Activated CD8-positive, alpha-beta T cell treated with anti-CD3 and anti-CD28 coated beads, Interleukin-2, amount 10 ng/mL, durations not matched to agents 7 days and 5 days (primary cell): ENCODE results near the gene SMOC2. TPM values are rescaled to one million over a fixed set of nuclear protein-coding genes. Genes with fewer than 3 reads are reported as not detected.

Experiments
- ATAC-seq: fragments of 150-1000 bp; cut with Tn5 transposase; one replicate; pipeline ENCODE4 v1.10.0; 2021; ENCODE audit warnings: moderate library complexity
- CTCF ChIA-PET: fragments of 350-600 bp; sonication (Branson Sonifier 250); formaldehyde crosslinking; loops from one replicate; lab custom pipeline; 2021; ENCODE audit warnings: antibody characterized with exemption; lab: Charles Lee
- POLR2A ChIA-PET: fragments of 350-600 bp; sonication (Branson Sonifier 250); formaldehyde crosslinking; loops from one replicate; lab custom pipeline; 2021; ENCODE audit warnings: antibody characterized with exemption; lab: Charles Lee
- DNase-seq: peaks from one replicate; pipeline ENCODE4 v3.0.0-alpha.2; 2020
- H3K27ac Mint-ChIP-seq: one replicate; pipeline ENCODE4 v1.8.0; 2021; ENCODE audit warnings: mild to moderate bottlenecking, mixed read lengths
- H3K27me3 Mint-ChIP-seq: one replicate; pipeline ENCODE4 v1.8.0; 2021; ENCODE audit warnings: low read depth, mixed read lengths
- H3K36me3 Mint-ChIP-seq: one replicate; pipeline ENCODE4 v1.8.0; 2021; ENCODE audit warnings: low read depth, mixed read lengths
- H3K4me1 Mint-ChIP-seq: one replicate; pipeline ENCODE4 v1.8.0; 2021; ENCODE audit warnings: low read depth, mixed read lengths
- H3K4me3 Mint-ChIP-seq: one replicate; pipeline ENCODE4 v1.8.0; 2021; ENCODE audit warnings: mild to moderate bottlenecking, mixed read lengths
- H3K9me3 Mint-ChIP-seq: one replicate; pipeline ENCODE4 v1.8.0; 2022; ENCODE audit warnings: mixed read lengths; ENCODE audit not compliant: insufficient read depth
- total RNA-seq, 2 experiments: library from RNA; stranded (reverse); gene quantifications; one replicate each; pipeline ENCODE4 v1.2.3, GENCODE V29; 2021

SMOC2 gene
- total RNA-seq, 2 experiments from 2014 or later: not detected

DNA sequence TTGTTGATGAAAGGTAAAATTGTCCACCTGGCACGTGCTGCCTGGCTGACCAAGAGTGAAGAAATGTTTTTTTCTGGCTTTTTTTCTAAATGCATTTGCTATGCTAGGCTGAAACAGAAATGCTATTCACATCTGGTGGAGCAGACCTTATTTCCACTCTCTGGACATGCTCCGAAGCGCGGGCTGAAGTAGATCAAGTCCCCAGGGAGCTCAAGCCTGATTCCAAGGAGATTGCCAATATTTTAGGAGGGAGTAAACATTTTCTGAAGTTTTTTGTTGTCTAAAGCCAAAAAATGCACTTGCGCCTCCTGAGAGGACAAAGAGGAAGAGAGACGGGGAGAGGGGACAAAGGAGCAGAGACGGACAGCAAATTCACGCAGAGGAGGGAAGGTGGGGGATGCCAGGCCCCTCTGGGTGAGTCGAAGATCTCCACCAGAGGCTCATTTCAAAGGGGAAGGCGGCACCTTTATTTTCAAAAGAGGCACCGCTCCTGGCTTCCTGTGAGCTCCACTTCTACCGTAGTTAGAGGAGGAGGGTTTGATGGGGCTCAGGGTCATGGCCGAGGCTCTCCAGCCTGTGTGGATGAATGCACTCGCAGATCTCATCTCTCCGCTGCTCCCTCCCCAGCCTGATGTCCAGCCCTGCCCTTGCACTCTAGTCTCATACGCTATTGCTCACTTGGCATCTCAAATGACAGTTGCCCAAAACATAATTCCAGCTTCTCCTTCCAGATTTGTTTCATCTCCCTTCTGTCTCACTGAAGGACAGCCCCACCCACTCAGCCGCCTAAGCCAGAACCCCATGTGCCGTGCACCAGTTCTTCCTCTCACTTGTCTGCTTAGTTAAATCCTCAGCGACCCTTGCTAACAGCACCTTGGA is 23.1 kb upstream of the SMOC2 start:
- Mint-ChIP-seq H3K4me3 (no peak overlapping the region), H3K36me3 (no peaks in the 10 kb centered on the region), H3K4me1 (no peaks in the 10 kb centered on the region), H3K27ac (no peak overlapping the region), H3K27me3 (no peaks in the 10 kb centered on the region), H3K9me3 (no peaks in the 10 kb centered on the region)
- ChIA-PET CTCF (no interaction called here), POLR2A (no interaction called here)
- no peak for DNase-seq
- ATAC-seq: no peak

DNA sequence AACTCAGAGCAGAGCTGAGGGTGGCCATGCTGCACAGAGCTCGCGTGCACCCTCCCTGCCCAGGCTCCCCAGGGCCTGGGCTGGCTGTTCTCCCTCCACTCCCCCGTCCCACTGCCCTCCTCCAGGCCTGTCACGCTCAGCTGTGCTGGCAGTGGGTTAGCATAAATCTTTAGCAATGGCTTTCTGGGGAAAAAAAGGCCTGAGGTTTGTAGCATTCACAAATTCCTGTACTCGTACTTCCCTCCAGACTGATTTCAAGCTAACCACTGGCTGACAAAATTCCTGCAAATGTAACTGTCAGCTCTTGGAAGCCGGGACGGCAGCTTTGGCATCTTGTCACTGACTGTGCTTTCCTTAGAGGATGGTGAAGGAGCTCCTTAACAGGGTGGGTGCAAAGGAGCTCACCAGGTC is 22.3 kb upstream of the SMOC2 start:
- H3K4me3 Mint-ChIP-seq: no peak overlapping the region
- H3K9me3 Mint-ChIP-seq: no peaks in the 10 kb centered on the region
- ChIA-PET POLR2A (no interaction called here), CTCF (no interaction called here)
- no peak for DNase-seq
- no peaks in the 10 kb centered on the region for H3K36me3 Mint-ChIP-seq
- H3K27ac Mint-ChIP-seq: no peak overlapping the region
- H3K27me3 Mint-ChIP-seq: no peaks in the 10 kb centered on the region
- no peaks in the 10 kb centered on the region for H3K4me1 Mint-ChIP-seq
- ATAC-seq: no peak

DNA sequence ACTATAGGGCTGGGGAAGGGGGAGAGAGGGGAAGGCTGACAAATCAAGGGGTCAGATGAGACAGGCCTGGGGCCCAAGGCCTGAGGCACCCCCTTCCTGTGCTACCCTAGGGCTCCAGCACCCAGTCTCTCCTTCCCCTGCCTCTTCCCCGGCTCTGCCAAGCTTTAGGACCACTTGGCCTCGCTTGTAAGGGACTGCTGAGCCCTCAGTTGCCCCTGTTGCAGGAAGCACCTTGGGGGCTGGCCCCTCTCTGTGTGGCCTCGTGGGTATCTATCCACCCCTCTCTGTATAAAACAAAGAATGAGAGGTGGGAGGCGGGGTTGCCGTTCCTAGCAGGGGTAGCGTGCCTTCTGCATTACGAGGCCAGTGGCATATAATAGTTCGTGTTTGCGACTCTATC is 21.4 kb upstream of the SMOC2 start:
- no peak overlapping the region for H3K27ac Mint-ChIP-seq
- H3K4me1 Mint-ChIP-seq: no peaks in the 10 kb centered on the region
- no peak for ATAC-seq
- ChIA-PET POLR2A (no interaction called here), CTCF (no interaction called here)
- H3K27me3 Mint-ChIP-seq: no peaks in the 10 kb centered on the region
- H3K9me3 Mint-ChIP-seq: no peaks in the 10 kb centered on the region
- DNase-seq: no peak
- no peaks in the 10 kb centered on the region for H3K36me3 Mint-ChIP-seq
- H3K4me3 Mint-ChIP-seq: no peak overlapping the region

DNA sequence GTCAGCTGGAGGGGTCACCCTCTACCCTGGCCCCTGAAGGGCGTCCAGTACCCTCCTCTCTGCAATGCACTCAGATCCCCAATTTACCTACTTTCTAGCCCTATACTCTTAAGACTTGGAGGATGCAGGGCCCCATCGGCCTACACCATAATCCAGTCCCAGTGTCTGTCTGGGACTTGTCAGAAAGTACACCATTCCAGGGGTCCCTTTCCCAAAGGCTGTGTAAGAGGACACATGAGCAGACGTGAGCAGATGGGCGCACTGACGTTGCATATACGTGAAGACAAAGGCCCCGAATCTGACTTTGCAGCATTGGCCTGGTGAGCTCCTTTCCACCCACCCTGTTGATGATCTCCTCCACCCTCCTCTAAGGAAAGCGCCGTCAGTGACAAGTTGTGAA is 20.9 kb upstream of the SMOC2 start:
- ATAC-seq: no peak
- H3K9me3 Mint-ChIP-seq: no peaks in the 10 kb centered on the region

DNA sequence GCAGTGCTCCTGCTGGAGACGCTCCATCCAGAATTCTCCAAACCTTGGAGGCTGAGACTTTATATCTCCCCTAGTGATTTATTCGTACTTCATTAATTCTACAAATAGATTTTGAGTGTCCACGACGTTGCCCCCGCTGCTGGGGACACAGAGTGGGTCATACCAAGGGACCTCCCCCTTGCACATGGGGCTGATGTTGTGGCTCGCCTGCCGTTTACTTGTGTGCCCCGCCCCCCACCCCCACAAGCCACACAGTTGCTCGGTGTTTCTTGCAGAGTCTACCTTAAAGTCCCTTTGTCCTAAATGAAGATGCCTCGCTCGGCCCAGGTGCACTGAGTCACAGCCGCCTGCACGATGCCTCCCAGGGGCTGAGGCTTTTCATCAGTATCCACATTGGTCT is 20.3 kb upstream of the SMOC2 start:
- ATAC-seq: no peak
- no peaks in the 10 kb centered on the region for H3K27me3 Mint-ChIP-seq
- no peaks in the 10 kb centered on the region for H3K4me1 Mint-ChIP-seq
- H3K4me3 Mint-ChIP-seq: no peak overlapping the region
- no peak for DNase-seq
- ChIA-PET POLR2A (no interaction called here), CTCF (no interaction called here)
- H3K27ac Mint-ChIP-seq: no peak overlapping the region
- H3K9me3 Mint-ChIP-seq: no peaks in the 10 kb centered on the region
- H3K36me3 Mint-ChIP-seq: no peaks in the 10 kb centered on the region

More for the DNA sequence above, 20.9 kb upstream of the SMOC2 start:
- no peaks in the 10 kb centered on the region for H3K27me3 Mint-ChIP-seq
- POLR2A ChIA-PET: no interaction called here
- no peak overlapping the region for H3K27ac Mint-ChIP-seq
- no peaks in the 10 kb centered on the region for H3K4me1 Mint-ChIP-seq
- CTCF ChIA-PET: no interaction called here
- no peaks in the 10 kb centered on the region for H3K36me3 Mint-ChIP-seq
- H3K4me3 Mint-ChIP-seq: no peak overlapping the region
- DNase-seq: no peak

DNA sequence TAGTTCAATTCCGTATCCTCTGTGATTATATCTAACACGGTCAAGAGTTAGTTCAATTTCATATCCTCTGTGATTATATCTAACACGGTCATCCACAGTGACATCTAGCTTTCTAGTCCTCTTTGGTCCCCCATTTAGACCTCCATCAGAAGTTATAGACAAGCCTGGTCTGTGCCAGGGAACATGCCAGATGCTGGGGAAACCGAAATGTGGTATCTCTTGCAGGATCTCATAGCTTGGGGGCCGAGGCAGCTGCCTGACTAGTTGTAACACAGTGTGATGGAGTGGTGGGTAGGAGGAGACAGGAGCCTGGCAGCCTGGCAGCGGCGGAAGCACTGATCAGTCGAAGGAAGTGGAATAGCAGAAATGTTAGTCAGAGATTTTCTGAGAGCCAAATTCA is 13.8 kb upstream of the SMOC2 start:
- H3K27ac Mint-ChIP-seq: no peak overlapping the region
- ATAC-seq (no peak), DNase-seq (no peak)
- no peaks in the 10 kb centered on the region for H3K9me3 Mint-ChIP-seq
- no peaks in the 10 kb centered on the region for H3K27me3 Mint-ChIP-seq
- no peak overlapping the region for H3K4me3 Mint-ChIP-seq
- no peaks in the 10 kb centered on the region for H3K4me1 Mint-ChIP-seq
- H3K36me3 Mint-ChIP-seq: no peaks in the 10 kb centered on the region
- POLR2A ChIA-PET: no interaction called here
- CTCF ChIA-PET: no interaction called here

DNA sequence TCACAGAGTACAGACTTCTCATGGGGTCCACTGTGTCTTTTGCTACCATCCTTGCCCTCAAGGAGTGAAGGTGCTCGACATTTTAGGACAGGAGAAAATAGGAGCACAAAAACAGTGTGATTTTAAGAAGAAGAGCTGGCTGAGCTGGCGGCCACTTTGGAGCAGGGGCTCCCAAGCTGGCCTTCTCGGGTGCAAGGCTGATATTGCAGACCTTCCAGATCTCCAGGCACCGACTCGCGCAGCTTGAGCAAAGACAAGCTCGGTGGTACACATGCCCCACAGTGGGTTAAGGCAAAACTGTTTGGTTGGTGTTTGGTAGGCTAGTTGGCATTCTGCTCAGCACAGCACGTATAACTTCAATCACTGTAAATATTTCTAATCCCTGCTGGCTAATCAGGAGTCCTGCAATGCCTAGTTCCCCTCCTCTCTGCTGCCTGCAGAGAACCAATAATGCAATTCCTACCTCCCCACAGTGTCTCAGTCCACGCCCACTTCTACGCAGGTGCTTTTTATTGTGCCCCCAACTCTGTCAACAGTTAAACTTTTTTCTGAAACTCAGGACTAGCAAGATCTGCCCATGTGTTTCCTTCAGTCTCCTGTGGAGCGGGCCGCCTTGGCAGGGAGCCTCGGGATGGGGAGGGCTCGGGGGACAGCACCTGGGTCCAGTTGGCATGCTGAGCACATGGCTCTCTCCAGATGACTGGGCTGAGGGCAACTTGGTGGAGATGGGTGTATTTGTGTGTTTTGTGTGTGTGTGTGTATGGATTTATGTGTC is 12.7 kb upstream of the SMOC2 start:
- no peaks in the 10 kb centered on the region for H3K4me1 Mint-ChIP-seq
- ATAC-seq: no peak
- H3K27me3 Mint-ChIP-seq: no peaks in the 10 kb centered on the region
- no peaks in the 10 kb centered on the region for H3K36me3 Mint-ChIP-seq
- H3K4me3 Mint-ChIP-seq: no peak overlapping the region
- DNase-seq: no peak
- ChIA-PET POLR2A (no interaction called here), CTCF (no interaction called here)
- H3K9me3 Mint-ChIP-seq: no peaks in the 10 kb centered on the region
- H3K27ac Mint-ChIP-seq: no peak overlapping the region

DNA sequence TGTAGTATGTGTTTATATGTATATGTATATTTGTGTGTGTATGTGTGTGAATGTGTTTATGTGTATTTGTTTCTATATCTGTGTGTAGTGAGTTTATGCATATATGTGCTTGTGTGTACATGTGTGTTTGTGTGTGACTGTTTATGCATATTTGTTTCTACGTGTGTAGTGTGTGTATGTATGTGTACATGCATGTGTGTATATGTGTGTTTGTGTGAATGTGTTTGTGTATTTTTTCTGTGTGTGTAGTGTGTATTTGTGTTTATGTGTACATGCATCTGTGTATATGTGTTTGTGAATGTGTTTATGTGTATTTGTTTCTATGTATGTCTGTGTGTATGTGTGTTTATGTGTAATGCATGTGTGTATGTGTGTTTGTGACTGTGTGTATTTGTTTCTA is 12.1 kb upstream of the SMOC2 start:
- Mint-ChIP-seq H3K4me3 (no peak overlapping the region), H3K9me3 (no peaks in the 10 kb centered on the region), H3K27ac (no peak overlapping the region), H3K27me3 (no peaks in the 10 kb centered on the region), H3K4me1 (no peaks in the 10 kb centered on the region), H3K36me3 (no peaks in the 10 kb centered on the region)
- ATAC-seq (no peak), DNase-seq (no peak)
- CTCF ChIA-PET: no interaction called here
- POLR2A ChIA-PET: no interaction called here

DNA sequence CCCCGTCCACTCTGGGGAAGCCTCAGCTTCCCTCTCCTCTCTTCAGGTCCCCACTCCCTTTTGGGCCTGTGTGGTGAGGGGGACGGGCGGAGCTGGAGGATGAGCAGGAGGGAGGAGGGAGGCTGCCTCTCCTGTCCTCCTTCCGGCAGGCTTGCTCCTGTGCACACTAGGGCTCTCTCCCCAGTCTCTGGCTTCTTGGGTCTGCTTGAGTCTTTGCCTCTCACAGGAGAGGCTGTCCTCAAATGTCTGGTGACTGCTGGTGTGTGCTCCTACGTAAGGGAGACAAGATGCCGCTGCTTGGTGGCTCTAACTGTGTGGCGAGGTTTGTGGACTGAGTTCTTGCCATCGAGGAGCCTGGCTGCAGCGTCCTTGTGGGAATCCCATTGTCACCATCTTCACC is 8.8 kb upstream of the SMOC2 start:
- Mint-ChIP-seq H3K36me3 (no peaks in the 10 kb centered on the region), H3K27ac (no peak overlapping the region), H3K4me3 (no peak overlapping the region), H3K9me3 (no peaks in the 10 kb centered on the region), H3K27me3 (peaks cover 2% of the 10 kb centered on the region), H3K4me1 (no peaks in the 10 kb centered on the region)
- DNase-seq (no peak), ATAC-seq (no peak)
- ChIA-PET POLR2A (no interaction called here), CTCF (no interaction called here)

DNA sequence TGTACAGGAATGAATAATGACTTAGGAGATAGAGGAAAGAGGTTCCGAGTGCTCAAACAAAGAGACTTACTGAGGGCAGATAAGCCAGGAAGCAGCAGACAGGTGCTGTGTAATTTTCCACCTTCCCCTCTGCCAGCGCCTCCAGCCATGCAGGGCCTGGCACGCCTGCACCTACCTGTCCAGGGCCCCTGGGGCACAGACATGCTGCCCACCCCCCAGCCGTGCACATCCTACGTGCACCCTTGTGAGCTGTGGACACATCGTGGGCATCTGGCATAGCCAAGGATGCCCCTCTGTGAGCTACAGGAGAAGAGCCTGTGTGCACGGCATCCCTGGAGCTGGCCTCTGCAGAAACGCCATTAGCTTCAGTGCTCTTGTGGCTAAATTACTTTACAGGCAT is 7.1 kb upstream of the SMOC2 start:
- no peak overlapping the region for H3K4me3 Mint-ChIP-seq
- CTCF ChIA-PET: no interaction called here
- no peaks in the 10 kb centered on the region for H3K9me3 Mint-ChIP-seq
- H3K27me3 Mint-ChIP-seq: peaks cover 7% of the 10 kb centered on the region
- POLR2A ChIA-PET: no interaction called here
- H3K4me1 Mint-ChIP-seq: no peaks in the 10 kb centered on the region
- no peaks in the 10 kb centered on the region for H3K36me3 Mint-ChIP-seq
- DNase-seq (no peak), ATAC-seq (no peak)
- H3K27ac Mint-ChIP-seq: no peak overlapping the region

DNA sequence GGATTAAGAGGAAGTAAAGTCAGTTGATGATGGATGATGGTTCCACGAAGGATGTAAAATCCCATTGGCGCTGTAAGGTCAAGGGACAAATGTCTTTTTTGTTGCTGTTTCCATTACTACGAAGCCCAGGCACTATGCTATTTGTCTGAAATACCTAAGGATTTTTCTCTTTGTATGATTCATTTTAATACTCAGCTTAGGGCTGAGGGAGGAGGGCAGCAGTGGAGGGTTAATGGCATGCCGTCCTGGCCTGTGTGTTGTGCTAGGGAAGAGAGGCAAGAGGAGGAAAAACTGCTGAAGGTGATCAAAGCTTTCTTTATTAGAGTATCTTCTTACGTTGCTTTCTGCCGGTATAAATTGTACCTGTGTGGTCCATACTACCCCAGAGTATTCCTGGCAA is 6.5 kb upstream of the SMOC2 start:
- H3K4me1 Mint-ChIP-seq: no peaks in the 10 kb centered on the region
- no peaks in the 10 kb centered on the region for H3K9me3 Mint-ChIP-seq
- DNase-seq (no peak), ATAC-seq (no peak)
- H3K27ac Mint-ChIP-seq: no peak overlapping the region
- ChIA-PET POLR2A (no interaction called here), CTCF (no interaction called here)
- H3K27me3 Mint-ChIP-seq: peaks cover 10% of the 10 kb centered on the region
- no peaks in the 10 kb centered on the region for H3K36me3 Mint-ChIP-seq
- no peak overlapping the region for H3K4me3 Mint-ChIP-seq

DNA sequence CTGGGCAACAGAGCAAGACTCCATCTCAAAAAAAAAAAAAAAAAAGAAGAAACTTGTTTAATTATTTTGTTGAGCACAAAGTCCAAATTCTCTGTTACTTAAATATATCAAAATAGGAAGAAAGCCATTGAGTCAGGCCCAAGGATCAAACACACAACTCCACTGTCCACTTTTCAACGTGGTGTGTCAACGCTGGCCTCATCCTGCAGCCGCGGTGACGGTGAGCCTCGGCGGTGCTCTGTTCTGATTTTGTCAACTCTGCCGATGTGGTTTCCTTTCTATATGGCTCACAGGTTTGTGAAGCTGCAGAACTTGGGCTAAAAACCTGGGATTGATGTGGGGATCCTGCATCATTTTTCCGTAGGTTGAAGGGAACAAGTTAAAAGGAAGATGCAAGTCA is 3.2 kb upstream of the SMOC2 start:
- CTCF ChIA-PET: no interaction called here
- POLR2A ChIA-PET: no interaction called here
- ATAC-seq: no peak
- Mint-ChIP-seq H3K27me3 (peaks cover 24% of the 10 kb centered on the region), H3K36me3 (no peaks in the 10 kb centered on the region), H3K4me1 (no peaks in the 10 kb centered on the region), H3K4me3 (no peak overlapping the region), H3K27ac (no peak overlapping the region), H3K9me3 (no peaks in the 10 kb centered on the region)
- DNase-seq: no peak
